SIG-M5 (cell line): Measurements from ENCODE around the gene SLU7.

Experiments
- DNase-seq: peaks from one replicate; lab custom pipeline; 2025; lab: John Stamatoyannopoulos, UW

SLU7 gene

GRCh38 chr5:160418561-160419457, at the start of gene SLU7:
Gene SLU7 (minus strand): TSS chr5:160419081. CDS start chr5:160415294, 3,787 bp downstream.
- DNase-seq, result peak; percentile 87

- no peak for DNase-seq
Measured at GRCh38 chr5:160468363-160468975, 49.6 kb upstream of the SLU7 start.

GRCh38 chr5:160467555-160468362, 48.9 kb upstream of the SLU7 start:
- DNase-seq, result no peak

GRCh38 chr5:160466889-160467554, 48.1 kb upstream of the SLU7 start:
- DNase-seq, result no peak

- no peak for DNase-seq
Measured at GRCh38 chr5:160466116-160466515, 47.2 kb upstream of the SLU7 start.

GRCh38 chr5:160464466-160464797, 45.6 kb upstream of the SLU7 start:
- no peak for DNase-seq

GRCh38 chr5:160463740-160464465, 45.0 kb upstream of the SLU7 start:
- DNase-seq, result no peak

- DNase-seq, result no peak
Measured at GRCh38 chr5:160463227-160463626, 44.3 kb upstream of the SLU7 start.

- DNase-seq, result no peak
Measured at GRCh38 chr5:160462167-160462566, 43.3 kb upstream of the SLU7 start.

GRCh38 chr5:160461378-160461777, 42.5 kb upstream of the SLU7 start:
- DNase-seq, result no peak

GRCh38 chr5:160460377-160461049, 41.6 kb upstream of the SLU7 start:
- DNase-seq, result no peak

GRCh38 chr5:160458806-160459800, 40.2 kb upstream of the SLU7 start:
- no peak for DNase-seq

- DNase-seq, result no peak
Measured at GRCh38 chr5:160457252-160457651, 38.4 kb upstream of the SLU7 start.

- DNase-seq, result no peak
Measured at GRCh38 chr5:160456480-160457177, 37.7 kb upstream of the SLU7 start.

GRCh38 chr5:160455600-160455999, 36.7 kb upstream of the SLU7 start:
- no peak for DNase-seq

GRCh38 chr5:160453751-160454150, 34.9 kb upstream of the SLU7 start:
- DNase-seq, result no peak

GRCh38 chr5:160452795-160453194, 33.9 kb upstream of the SLU7 start:
- DNase-seq, result no peak

GRCh38 chr5:160452036-160452435, 33.2 kb upstream of the SLU7 start:
- DNase-seq, result no peak

- DNase-seq, result no peak
Measured at GRCh38 chr5:160451281-160451680, 32.4 kb upstream of the SLU7 start.
